CD4-positive, alpha-beta T cell treated with Interleukin-15 for 4 hours (primary cell): ENCODE results near the gene PDGFRB.
A peak's percentile ranks its signal among the peaks of the same experiment; 100 is the strongest.

Source experiments
- DNase-seq: peaks from one replicate; pipeline ENCODE4 v3.0.0-alpha.2; 2020; ENCODE audit warnings: low spot score

The PDGFRB gene

GRCh38 chr5:150163035-150163434 lies 7.4 kb upstream of the PDGFRB start:
- no peak for DNase-seq

- no peak for DNase-seq
These were observed 6.5 kb upstream of the PDGFRB start for GRCh38 chr5:150162142-150162513.

DNA sequence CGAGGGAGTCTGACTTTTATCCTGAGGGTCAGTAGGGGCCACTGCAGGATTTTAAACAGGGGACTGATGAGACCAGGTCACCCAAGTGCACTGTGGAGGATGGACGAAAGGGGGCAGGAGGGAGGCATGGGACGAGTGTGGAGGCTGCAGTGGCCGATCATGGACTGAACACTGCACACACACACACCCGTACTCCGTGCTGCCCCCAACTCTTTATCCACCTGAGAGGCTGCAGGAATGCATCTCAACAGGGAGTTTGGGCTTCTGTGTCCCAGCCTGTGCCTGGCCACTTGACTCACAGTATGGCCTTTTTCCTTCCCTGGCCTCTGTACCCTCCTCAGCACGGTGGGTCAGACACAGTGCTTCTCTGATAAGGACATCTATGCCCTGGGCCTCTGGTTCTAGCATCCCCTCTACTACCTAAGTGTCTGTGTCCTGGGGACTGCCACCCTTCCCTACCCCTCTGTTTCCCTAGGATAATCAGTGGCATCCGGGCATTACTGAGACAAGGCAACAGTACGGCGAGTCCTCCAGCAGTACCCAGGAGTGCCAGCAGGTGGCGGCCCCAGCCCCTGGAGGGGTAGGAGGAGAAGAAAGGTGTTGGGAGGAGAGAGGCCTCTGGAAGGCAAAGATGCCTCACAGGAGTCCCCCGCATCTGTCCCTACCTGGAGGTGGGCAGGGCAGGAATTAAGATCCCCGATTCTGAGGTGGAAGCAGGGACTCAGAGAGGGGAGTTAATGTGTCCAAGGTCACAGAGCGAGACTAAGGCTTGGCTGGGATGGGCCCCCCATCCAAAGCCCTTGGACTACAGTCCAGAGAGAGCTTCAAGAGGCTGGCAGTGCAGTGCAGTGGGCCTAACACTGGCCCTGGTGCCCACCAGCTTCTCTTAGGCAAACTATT lies 5.8 kb upstream of the PDGFRB start:
- peak; percentile 60 for DNase-seq

GRCh38 chr5:150160448-150161081 lies 4.9 kb upstream of the PDGFRB start:
- DNase-seq: no peak

- DNase-seq: no peak
These were observed 4.1 kb upstream of the PDGFRB start for GRCh38 chr5:150159741-150160179.

GRCh38 chr5:150159031-150159430 lies 3.4 kb upstream of the PDGFRB start:
- no peak for DNase-seq

- no peak for DNase-seq
These were observed 2.7 kb upstream of the PDGFRB start for GRCh38 chr5:150158170-150158949.

GRCh38 chr5:150157168-150157567 lies 1.5 kb upstream of the PDGFRB start:
- DNase-seq: no peak

DNA sequence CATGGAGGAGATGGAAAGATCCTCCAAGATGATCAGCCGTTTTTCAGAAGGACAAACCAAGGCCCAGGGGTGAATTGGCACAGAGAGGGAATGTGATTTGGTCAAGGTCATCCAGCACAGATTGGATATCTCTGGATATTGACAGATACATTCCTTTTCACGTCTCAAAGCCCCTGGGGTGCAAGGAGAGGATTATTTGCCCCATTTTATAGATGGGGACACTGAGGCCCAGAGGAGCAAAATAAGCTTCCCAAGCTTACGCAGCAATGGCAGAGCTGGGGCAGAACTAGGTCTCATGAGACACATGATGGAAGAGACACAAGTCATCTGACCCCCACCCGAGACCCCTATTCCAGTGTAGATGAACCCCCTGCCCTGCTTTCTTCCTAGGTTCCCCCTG lies 895 bp upstream of the PDGFRB start:
- DNase-seq: no peak

DNA sequence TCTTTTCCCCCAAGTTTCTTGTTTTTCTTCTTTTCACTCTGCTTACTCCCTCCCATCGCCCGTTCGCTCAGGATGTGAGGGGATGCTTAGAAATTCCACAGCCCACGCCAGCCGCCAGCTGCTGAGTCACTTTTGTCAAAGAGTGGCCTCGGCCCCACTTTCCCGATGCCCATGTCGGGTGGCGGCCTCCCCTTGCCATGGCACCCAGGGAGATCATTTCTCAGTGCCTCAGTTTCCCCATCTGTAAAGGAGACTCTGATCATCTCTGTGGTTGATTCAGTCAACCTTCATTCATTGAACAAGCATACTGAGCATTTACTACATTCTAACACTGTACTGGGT lies 353 bp upstream of the PDGFRB start:
- no peak for DNase-seq

GRCh38 chr5:150154618-150155128 lies 972 bp downstream of the PDGFRB start:
- DNase-seq: no peak

DNA sequence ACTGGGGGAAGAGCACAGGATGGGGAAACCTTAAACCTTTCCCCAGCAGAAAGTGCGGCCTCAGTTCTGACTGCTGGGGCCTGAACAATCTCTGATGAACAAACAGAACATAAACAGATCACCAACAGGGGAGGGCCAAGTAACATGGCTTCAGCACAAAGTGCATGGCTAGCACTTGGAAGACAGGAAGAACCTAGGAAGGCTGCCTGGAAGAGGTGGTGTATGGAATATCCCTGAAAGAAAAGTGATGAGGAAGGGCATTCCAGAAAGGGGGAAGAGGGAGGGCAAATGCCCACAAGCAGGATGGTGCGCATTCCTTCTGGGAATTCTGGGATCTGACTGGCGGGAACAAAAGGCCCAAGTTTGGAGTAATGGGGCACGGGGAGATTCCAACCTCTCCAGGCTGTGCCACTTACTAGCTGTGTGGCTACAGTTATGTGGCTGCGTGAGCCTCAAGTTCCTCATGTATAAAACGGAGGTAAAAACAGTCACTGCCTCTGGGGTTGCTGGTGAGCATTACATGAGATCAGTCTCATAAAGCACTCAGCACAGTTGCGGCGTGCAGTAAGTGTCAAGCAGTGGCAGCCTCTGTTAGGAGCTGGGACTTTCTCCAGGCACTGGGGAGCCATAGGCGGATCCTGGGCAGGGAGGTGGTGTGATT lies 1.6 kb downstream of the PDGFRB start:
- no peak for DNase-seq

GRCh38 chr5:150153483-150153882 lies 2.2 kb downstream of the PDGFRB start:
- no peak for DNase-seq

DNA sequence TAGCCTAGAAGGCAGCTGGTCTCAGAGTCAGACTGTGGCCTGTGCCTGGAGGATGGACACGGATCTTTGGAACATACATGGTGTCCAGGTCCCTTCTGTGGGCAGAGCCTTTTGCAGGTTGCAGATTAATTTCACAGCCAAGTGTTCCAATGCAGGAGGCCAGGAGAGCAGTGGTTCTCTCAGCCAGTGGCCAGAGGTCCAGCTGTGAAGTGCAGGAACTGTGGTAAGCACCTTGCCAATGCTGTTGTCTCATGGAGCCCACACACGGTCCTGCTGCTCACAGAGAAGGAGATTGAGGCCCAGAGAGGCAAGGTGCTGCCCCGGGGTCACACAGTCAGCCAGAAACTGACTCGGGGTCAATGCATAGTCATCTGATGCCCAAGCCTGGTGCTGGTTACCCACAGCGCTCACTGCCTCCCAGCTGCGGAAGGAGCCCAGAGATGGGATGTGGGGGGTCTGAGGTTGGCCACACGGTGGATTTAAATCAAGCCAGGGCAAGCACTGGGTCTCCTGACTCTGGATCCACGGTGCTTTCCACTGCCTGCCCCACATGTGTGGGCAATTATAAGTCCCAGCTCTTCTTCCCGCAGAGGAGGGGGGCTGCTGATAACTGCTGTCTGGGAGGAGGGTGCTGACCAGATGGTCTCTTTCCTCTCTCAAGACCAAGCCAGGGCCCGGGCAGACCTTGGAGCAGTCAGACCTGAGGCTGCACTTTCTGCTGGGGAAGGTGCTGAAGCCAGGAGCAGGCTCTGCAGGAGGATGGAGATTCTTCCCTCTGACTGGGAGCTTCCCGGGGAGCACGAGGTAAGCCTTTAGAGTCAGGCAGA lies 2.8 kb downstream of the PDGFRB start:
- DNase-seq: no peak

- DNase-seq: no peak
These were observed 6.0 kb downstream of the PDGFRB start for GRCh38 chr5:150149618-150150017.

GRCh38 chr5:150148117-150148927 lies 7.3 kb downstream of the PDGFRB start:
- no peak for DNase-seq

DNA sequence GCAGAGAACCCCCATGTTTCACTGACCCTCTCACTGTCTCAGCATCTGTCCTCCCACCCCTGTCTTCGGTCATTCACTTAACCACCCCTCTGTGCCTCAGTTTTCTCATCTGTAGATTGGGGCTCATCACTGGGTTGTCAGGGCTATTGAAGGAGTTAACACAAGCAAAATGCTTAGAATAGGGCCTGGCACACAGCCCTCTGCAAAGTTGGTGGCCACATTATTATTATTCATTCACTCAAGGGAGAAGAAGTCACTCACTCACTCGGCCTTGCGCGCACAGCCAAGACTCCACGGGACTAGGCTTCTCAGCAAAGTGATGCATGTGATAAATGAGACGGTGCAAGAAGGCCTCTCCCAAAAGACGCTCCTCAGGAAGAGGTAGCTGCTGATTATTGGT lies 8.0 kb downstream of the PDGFRB start:
- DNase-seq: no peak

- DNase-seq: no peak
These were observed 8.6 kb downstream of the PDGFRB start for GRCh38 chr5:150146862-150147601.

- no peak for DNase-seq
These were observed 9.4 kb downstream of the PDGFRB start for GRCh38 chr5:150146235-150146634.

GRCh38 chr5:150144879-150145278 lies 10.8 kb downstream of the PDGFRB start:
- no peak for DNase-seq
